ENCODE measurements around the gene CCDC66.

CCDC66 gene

DNA sequence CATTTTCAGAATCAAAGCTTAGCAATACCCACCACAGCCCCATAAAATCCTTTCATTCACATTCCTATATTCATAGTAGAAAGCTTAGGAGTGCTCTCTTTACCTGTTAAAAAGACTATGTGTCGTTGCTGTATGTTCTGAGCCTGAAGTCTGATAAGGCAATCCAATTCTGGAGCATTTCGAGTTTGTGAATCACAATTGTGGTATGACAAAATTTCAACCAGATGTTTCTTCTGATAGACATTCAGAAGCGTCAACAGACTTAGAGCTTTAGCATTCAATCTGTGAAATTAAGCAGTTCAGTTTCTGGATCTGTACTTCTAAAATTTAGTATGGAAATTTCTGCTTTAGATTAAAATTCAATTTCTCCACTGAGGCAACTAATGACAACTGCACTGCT is 67.8 kb downstream of the CCDC66 start:
- DNase-seq = no peak

DNA sequence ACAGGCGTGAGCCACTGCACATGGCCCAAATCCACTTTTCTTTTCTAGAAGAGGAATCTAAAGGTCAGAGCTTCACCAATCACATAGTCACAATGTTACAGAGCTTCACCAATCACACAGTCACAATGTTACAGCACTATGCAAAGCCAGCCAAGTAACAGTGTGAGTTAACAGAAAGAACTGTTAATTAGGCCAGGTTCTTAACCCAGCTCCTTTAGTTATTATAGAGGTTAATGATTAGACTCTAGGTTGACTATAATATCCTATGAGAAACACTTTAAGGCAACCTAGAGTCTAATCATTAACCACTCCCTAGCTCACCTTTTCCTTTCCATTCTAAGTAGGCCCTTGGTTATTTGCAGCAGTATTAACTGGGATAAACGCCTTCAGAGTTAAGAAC is 72.1 kb downstream of the CCDC66 start:
- DNase-seq = no peak

GRCh38 chr3:56629451-56629850 is 72.5 kb downstream of the CCDC66 start:
- DNase-seq = no peak

DNA sequence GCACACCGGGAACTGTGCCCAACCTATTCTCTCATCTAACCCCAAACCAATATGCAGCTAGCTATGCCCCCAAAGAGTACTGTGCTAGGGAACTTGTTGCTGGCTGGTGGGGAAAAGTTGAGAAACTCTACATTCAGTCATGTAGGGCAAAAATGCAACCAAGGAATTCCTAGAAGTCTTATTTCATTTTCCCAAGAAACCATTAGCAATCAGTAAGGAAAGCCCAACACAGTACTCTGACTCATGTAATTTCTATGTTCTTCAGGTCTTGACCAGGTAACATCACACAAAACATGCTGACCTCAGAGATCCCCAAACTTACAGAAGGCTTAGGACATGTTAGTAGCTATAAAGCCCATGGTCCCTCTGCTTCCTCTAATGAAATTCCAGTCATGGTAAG is 74.0 kb downstream of the CCDC66 start:
- no peak for DNase-seq

DNA sequence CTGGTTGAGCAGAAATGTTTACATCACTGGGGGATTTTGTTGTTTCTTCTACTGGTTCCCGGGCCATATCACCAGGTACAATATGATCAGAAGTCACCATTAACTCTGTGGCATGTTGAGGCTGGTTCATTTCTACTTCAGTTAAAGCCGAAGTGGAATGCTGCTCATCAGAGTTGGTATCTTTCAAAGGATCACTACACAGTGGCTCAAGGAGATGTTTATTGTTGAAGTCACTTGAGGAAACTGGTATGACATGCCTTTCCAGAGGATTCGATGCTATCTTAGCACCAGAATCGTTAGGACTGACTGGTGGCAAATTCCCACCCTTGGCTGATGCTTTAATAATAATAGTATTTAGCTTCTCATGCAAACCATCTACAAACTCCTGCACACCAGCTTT is 76.2 kb downstream of the CCDC66 start:
- no peak for DNase-seq

DNA sequence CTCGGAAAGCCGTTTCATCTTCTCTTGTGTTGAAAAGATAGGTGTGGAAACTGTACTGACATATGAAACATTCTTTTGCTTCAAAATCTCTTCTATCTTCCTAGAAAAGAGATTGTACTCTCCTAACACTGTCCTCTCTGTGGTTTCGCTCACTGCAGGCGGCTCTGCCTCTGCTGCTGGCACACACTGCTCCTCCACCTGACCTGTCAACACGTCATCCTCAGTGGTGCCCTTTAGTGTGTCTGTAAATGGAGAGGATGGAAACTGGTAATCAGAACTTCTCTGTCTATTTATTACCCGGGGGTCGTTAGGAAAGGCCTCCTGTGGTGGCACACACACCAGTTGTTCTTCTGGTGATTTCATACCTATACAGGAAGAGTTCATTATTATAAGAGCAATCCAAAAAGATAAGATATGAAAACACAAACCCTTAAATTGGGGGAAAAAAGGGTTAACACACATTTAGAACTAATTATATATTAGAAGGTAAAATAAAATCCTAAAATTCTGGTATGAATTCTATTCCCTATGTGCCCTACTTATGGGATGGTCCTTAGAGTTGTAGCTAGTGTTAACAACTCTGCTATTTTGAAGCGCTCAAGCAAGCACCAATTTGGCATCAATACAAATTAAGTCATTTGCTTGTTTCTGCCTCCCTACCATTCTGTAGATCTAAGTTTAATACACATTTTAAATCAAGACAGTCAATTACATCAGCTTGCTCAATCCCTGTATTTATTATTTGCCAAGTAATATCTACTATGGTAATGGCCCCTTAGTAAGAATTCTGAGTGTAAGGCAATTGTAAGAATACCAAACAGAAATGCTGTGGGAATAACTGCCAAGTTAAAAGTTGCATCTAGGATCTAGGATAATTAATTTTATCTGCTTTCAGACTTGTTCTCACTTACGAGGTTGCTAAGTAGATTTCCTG is 76.9 kb downstream of the CCDC66 start:
- no peak for DNase-seq

DNA sequence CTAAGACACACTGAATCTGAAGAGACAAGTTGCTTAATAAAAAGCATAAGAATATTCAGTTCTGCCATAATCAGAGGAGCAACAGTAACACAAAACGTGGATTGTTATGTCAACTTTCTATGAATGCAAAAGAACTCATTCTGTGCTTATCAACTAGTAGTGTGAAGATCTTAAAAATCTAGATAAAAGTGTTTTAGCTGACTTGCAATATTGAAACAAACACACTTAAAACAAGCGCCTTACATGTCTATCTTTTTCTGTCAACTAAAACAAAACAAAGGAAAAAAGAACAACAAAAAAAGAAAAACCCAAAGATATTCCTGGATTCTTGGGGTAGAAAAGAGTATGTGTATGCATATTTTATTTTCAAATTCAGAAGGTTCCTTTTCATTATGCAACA is 88.4 kb downstream of the CCDC66 start:
- DNase-seq = no peak

- DNase-seq = no peak
Observed at GRCh38 chr3:56654460-56654859, 97.5 kb downstream of the CCDC66 start.

DNA sequence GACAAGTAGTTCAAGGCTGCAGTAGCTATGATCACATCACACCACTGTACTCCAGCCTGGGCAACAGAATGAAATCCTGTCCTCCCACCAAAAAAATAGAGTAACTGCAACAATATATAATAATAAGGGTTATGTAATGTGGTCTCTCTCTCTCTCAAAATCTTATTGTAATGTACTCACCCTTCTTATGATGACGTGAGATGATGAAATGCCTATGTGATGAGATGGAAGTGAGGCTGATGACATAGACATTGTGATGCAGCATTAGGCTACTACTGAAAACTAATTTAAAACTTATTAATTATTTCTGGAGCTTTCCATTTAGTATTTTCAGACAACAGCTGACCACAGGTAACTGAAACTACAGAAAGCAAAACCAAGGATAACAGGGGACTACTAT is 98.7 kb downstream of the CCDC66 start:
- DNase-seq = no peak

- DNase-seq = no peak
Observed at GRCh38 chr3:56664823-56665222, 107.8 kb downstream of the CCDC66 start.

GRCh38 chr3:56667973-56668579 is 111.1 kb downstream of the CCDC66 start:
- DNase-seq = no peak
